GM23338 (cell line): ENCODE results near the gene CEP192. TPM values are rescaled to one million over a fixed set of nuclear protein-coding genes. Genes with fewer than 3 reads are reported as not detected.

ENCODE experiments used
- ATAC-seq: fragments of 200-7000 bp; cut with Tn5 transposase; 3 replicates; pipeline ENCODE4 v1.9.1; 2020
- DNase-seq: peaks from one replicate; pipeline ENCODE4 v3.0.0-alpha.2; 2015; ENCODE audit warnings: low spot score
- H2AFZ ChIP-seq: fragments of 200-600 bp; sonication (generic); 2 replicates; pipeline ENCODE4 v1.8.0; 2016; ENCODE audit warnings: antibody characterized with exemption, mild to moderate bottlenecking, moderate library complexity
- H3F3A ChIP-seq: fragments of 200-600 bp; sonication (generic); replicated peaks from 2 replicates; pipeline ENCODE4 v1.8.0; 2017; ENCODE audit warnings: antibody characterized with exemption, mixed run types, low read depth
- H3K27ac ChIP-seq: fragments of 200-600 bp; sonication (generic); 2 replicates; pipeline ENCODE4 v1.6.1; 2016; ENCODE audit warnings: low read depth
- H3K27me3 ChIP-seq: fragments of 200-600 bp; sonication (generic); 2 replicates; pipeline ENCODE4 v1.8.0; 2016; ENCODE audit warnings: mild to moderate bottlenecking, mixed run types, moderate library complexity; ENCODE audit not compliant: insufficient read depth
- H3K36me3 ChIP-seq: fragments of 200-600 bp; sonication (generic); 2 replicates; pipeline ENCODE4 v1.8.0; 2016; ENCODE audit warnings: mild to moderate bottlenecking; ENCODE audit not compliant: insufficient read depth
- H3K4me1 ChIP-seq: fragments of 200-600 bp; sonication (generic); 2 replicates; pipeline ENCODE4 v1.8.0; 2016; ENCODE audit warnings: mild to moderate bottlenecking, moderate library complexity; ENCODE audit not compliant: insufficient read depth
- H3K4me2 ChIP-seq: fragments of 200-600 bp; sonication (generic); 2 replicates; pipeline ENCODE4 v1.7.1; 2017; ENCODE audit warnings: mixed run types
- H3K4me3 ChIP-seq: fragments of 200-600 bp; sonication (generic); 2 replicates; pipeline ENCODE4 v1.6.1; 2016; ENCODE audit warnings: mixed run types
- H3K79me2 ChIP-seq: fragments of 200-600 bp; sonication (generic); replicated peaks from 2 replicates; pipeline ENCODE4 v1.8.0; 2017; ENCODE audit warnings: mild to moderate bottlenecking; ENCODE audit not compliant: insufficient read depth
- H3K9me2 ChIP-seq: fragments of 200-600 bp; sonication (generic); 2 replicates; pipeline ENCODE4 v1.8.0; 2017; ENCODE audit not compliant: insufficient read depth
- H4K20me1 ChIP-seq: fragments of 200-600 bp; sonication (generic); replicated peaks from 2 replicates; pipeline ENCODE4 v1.8.0; 2017; ENCODE audit warnings: mild to moderate bottlenecking; ENCODE audit not compliant: insufficient read depth
- H3K27ac Mint-ChIP-seq: 2 replicates; pipeline ENCODE4 v1.8.0; 2020; ENCODE audit warnings: inconsistent platforms, mild to moderate bottlenecking, moderate library complexity, mixed read lengths
- H3K27me3 Mint-ChIP-seq: 3 replicates; pipeline ENCODE4 v1.8.0; 2022; ENCODE audit warnings: low read depth, mild to moderate bottlenecking, moderate library complexity, mixed read lengths, inconsistent platforms; ENCODE audit not compliant: insufficient read depth, poor library complexity
- H3K36me3 Mint-ChIP-seq: 3 replicates; pipeline ENCODE4 v1.8.0; 2021; ENCODE audit warnings: low read depth, mild to moderate bottlenecking, inconsistent platforms, moderate library complexity, mixed read lengths
- H3K4me1 Mint-ChIP-seq: 3 replicates; pipeline ENCODE4 v1.8.0; 2020; ENCODE audit warnings: mild to moderate bottlenecking, inconsistent platforms, mixed read lengths
- H3K4me3 Mint-ChIP-seq: 3 replicates; pipeline ENCODE4 v1.8.0; 2021; ENCODE audit warnings: moderate library complexity, mild to moderate bottlenecking, inconsistent platforms, mixed read lengths
- H3K9me3 Mint-ChIP-seq: 3 replicates; pipeline ENCODE4 v1.8.0; 2020; ENCODE audit warnings: moderate library complexity, mild to moderate bottlenecking, inconsistent platforms, mixed read lengths
- CREB1 ChIP-seq: fragments of 250-450 bp; sonication (Bioruptor Pico); IDR thresholded peaks from 2 replicates; pipeline ENCODE4 v1.5.0; 2020; ENCODE audit warnings: low read depth, mild to moderate bottlenecking, moderate library complexity
- ETS1 ChIP-seq: IDR thresholded peaks from 2 replicates; pipeline ENCODE4 v1.6.1; 2016; ENCODE audit warnings: antibody characterized with exemption
- EZH2 ChIP-seq: fragments of 200-600 bp; sonication (generic); IDR thresholded peaks from one replicate; pipeline ENCODE4 v1.8.0; 2017; ENCODE audit warnings: antibody characterized with exemption, mild to moderate bottlenecking, low read depth; ENCODE audit not compliant: unreplicated experiment
- EZH2phosphoT487 ChIP-seq: fragments of 200-600 bp; sonication (generic); IDR thresholded peaks from one replicate; pipeline ENCODE4 v1.8.1; 2018; ENCODE audit warnings: antibody characterized with exemption; ENCODE audit not compliant: unreplicated experiment
- JUNB ChIP-seq: IDR thresholded peaks from one replicate; pipeline ENCODE4 v1.6.1; 2016; ENCODE audit warnings: antibody characterized with exemption; ENCODE audit not compliant: unreplicated experiment
- NANOG ChIP-seq: IDR thresholded peaks from 2 replicates; pipeline ENCODE4 v1.6.1; 2016; ENCODE audit warnings: antibody characterized with exemption, borderline replicate concordance
- POLR2AphosphoS5 ChIP-seq: IDR thresholded peaks from 2 replicates; pipeline ENCODE4 v1.6.1; 2016; ENCODE audit warnings: antibody characterized with exemption, low read depth
- REST ChIP-seq: IDR thresholded peaks from one replicate; pipeline ENCODE4 v1.6.1; 2018; ENCODE audit warnings: antibody characterized with exemption; ENCODE audit not compliant: unreplicated experiment
- STAT1 ChIP-seq: IDR thresholded peaks from one replicate; pipeline ENCODE4 v1.6.1; 2016; ENCODE audit warnings: antibody characterized with exemption; ENCODE audit not compliant: unreplicated experiment
- ZNF114 ChIP-seq: fragments of 250-450 bp; sonication (Bioruptor Pico); IDR thresholded peaks from 2 replicates; pipeline ENCODE4 v1.5.0; 2020; ENCODE audit warnings: mild to moderate bottlenecking, moderate library complexity
- ZNF331 ChIP-seq: fragments of 250-450 bp; sonication (Bioruptor Pico); IDR thresholded peaks from 2 replicates; pipeline ENCODE4 v1.5.0; 2020; ENCODE audit warnings: low read depth, mild to moderate bottlenecking, moderate library complexity
- ZNF462 ChIP-seq: fragments of 250-450 bp; sonication (Bioruptor Pico); IDR thresholded peaks from 2 replicates; pipeline ENCODE4 v1.5.0; 2020; ENCODE audit warnings: mild to moderate bottlenecking, moderate library complexity
- polyA plus RNA-seq: library from polyadenylated mRNA; unstranded; fragments of >200 nt; fragmentation: Nextera tagmentation; extraction: Ambion mirVana; gene quantifications from 2 replicates; pipeline ENCODE4 v1.2.1, GENCODE V29; 2016
- total RNA-seq: library from RNA; depleted of rRNA; stranded (reverse); fragments of >200 nt; shearing (Covaris generic); gene quantifications from 2 replicates; pipeline ENCODE4 v1.2.3, GENCODE V29; 2014
- TF ChIP-seq, protein P1 (sequence below), 2 experiments: fragments of 200-600 bp in 1 of 2; sonication (generic) in 1 of 2; conservative IDR thresholded peaks; 2 replicates each; pipeline versions ENCODE4 v1.5.1 to v1.6.1; 2016 to 2017; ENCODE audit warnings: antibody characterized with exemption in 2 of 2, low read depth in 2 of 2, mild to moderate bottlenecking in 2 of 2, moderate library complexity in 1 of 2

Gene CEP192
- total and polyA plus RNA-seq, 2 experiments from 2014 or later, result 15.2 to 30.6 TPM

DNA sequence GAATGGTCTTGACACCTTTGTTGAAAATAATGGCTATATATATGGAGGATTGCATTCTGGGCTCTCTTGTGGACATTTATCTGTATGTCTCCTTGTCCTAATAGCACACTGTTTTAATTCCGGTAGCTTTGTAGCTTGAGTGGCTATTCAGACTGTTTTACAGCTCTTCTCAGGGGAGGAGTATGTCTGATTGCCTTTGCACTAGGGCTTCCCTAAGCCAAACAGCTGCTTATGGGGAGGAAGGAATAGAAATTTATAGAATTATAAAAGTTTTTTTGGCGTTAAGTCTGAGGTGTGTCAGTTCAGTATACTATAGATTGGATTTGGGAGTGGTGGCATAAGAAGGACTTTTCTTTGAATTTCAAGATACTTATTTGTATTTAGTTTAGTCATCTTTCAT, 30.8 kb upstream of the CEP192 start:
- TF ChIP-seq STAT1 (no peak), ZNF331 (CRISPR knock-in tag) (no peak), POLR2AphosphoS5 (no peak), EZH2phosphoT487 (no peak), CREB1 (no peak), NANOG (no peak), EZH2 (no peak), ETS1 (no peak), ZNF462 (no peak), JUNB (no peak), ZNF114 (CRISPR knock-in tag) (no peak), REST (no peak)
- TF ChIP-seq, protein P1, sequence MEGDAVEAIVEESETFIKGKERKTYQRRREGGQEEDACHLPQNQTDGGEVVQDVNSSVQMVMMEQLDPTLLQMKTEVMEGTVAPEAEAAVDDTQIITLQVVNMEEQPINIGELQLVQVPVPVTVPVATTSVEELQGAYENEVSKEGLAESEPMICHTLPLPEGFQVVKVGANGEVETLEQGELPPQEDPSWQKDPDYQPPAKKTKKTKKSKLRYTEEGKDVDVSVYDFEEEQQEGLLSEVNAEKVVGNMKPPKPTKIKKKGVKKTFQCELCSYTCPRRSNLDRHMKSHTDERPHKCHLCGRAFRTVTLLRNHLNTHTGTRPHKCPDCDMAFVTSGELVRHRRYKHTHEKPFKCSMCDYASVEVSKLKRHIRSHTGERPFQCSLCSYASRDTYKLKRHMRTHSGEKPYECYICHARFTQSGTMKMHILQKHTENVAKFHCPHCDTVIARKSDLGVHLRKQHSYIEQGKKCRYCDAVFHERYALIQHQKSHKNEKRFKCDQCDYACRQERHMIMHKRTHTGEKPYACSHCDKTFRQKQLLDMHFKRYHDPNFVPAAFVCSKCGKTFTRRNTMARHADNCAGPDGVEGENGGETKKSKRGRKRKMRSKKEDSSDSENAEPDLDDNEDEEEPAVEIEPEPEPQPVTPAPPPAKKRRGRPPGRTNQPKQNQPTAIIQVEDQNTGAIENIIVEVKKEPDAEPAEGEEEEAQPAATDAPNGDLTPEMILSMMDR (conservative IDR thresholded peaks at IDR 0.05; ENCODE audit: low read depth in 2 of 2), result no peak
- H3K27ac ChIP-seq, result no peak overlapping the region
- H3K4me3 ChIP-seq, result no peak overlapping the region
- peaks cover 44% of the 10 kb centered on the region for H3K36me3 ChIP-seq
- H3F3A ChIP-seq, result no peaks in the 10 kb centered on the region
- H3K9me2 ChIP-seq, result no peaks in the 10 kb centered on the region
- Mint-ChIP-seq H3K9me3 (no peaks in the 10 kb centered on the region), H3K27ac (no peak overlapping the region), H3K4me1 (no peaks in the 10 kb centered on the region), H3K27me3 (peaks cover 3% of the 10 kb centered on the region), H3K4me3 (no peak overlapping the region), H3K36me3 (peaks cover 68% of the 10 kb centered on the region)
- no peaks in the 10 kb centered on the region for H3K4me1 ChIP-seq
- DNase-seq, result no peak
- H2AFZ ChIP-seq, result no peak overlapping the region
- no peak overlapping the region for H3K4me2 ChIP-seq
- ATAC-seq, result no peak
- H4K20me1 ChIP-seq, result peaks cover 29% of the 10 kb centered on the region
- H3K79me2 ChIP-seq, result peaks cover 63% of the 10 kb centered on the region
- no peaks in the 10 kb centered on the region for H3K27me3 ChIP-seq
